Nephron progenitor cell (in vitro differentiated cells): ENCODE measurements around the gene COL28A1.

Experiments
- DNase-seq: peaks from one replicate; pipeline ENCODE4 v3.0.0; 2021
- H3K27ac Mint-ChIP-seq: 2 replicates; pipeline ENCODE4 v1.8.0; 2021; ENCODE audit warnings: mild to moderate bottlenecking, moderate library complexity, mixed read lengths
- H3K27me3 Mint-ChIP-seq: 2 replicates; pipeline ENCODE4 v1.8.0; 2021; ENCODE audit warnings: mild to moderate bottlenecking, low read depth, mixed read lengths; ENCODE audit not compliant: poor library complexity
- H3K36me3 Mint-ChIP-seq: 2 replicates; pipeline ENCODE4 v1.8.0; 2021; ENCODE audit warnings: low read depth, mixed read lengths
- H3K4me1 Mint-ChIP-seq: 2 replicates; pipeline ENCODE4 v1.8.0; 2021; ENCODE audit warnings: mixed read lengths
- H3K4me3 Mint-ChIP-seq: 2 replicates; pipeline ENCODE4 v1.8.0; 2021; ENCODE audit warnings: mild to moderate bottlenecking, moderate library complexity, mixed read lengths
- H3K9me3 Mint-ChIP-seq: 2 replicates; pipeline ENCODE4 v1.8.0; 2021; ENCODE audit warnings: mild to moderate bottlenecking, moderate library complexity, mixed read lengths
- CTCF ChIP-seq: fragments of 200-600 bp; sonication (generic); IDR thresholded peaks from 2 replicates; pipeline ENCODE4 v1.5.0; 2021; ENCODE audit warnings: antibody characterized with exemption

Gene COL28A1

DNA sequence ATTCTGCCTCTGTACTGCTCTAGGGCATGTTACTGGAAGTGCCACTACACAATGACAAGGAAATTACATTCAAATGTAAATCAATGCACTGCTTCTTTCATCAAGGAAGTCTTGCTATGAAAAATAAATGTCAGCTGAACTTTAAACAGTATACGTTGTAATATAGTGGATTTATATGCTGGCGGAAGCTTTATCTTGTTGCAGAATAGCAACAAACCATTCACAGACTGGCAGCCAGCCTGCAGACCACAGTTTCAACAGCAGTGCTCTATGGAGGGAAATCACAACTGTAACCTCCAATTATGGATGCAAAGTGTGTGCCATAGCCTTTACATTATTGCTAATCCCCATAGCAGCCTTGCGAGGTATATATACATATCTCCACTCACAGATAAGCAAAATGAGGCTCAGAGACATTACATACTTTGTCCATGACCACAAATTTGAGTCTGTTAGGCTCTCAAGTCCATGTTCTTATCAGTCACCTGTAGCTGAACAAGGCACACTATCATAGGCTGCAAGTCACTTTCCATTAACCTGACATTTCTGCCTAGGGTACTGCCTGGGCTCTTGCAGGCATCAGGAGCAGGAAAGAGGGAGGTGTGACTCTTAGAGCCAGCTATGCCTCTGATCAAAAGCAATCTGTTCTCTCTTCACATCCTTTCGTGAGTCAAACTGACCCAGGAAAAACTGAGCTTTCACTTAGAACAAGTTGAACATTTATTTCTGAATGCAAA, 22.6 kb downstream of the COL28A1 start:
- Mint-ChIP-seq H3K9me3 (no peaks in the 10 kb centered on the region), H3K4me3 (no peak overlapping the region), H3K27me3 (peaks cover 4% of the 10 kb centered on the region), H3K27ac (no peak overlapping the region), H3K36me3 (no peaks in the 10 kb centered on the region), H3K4me1 (peaks cover 7% of the 10 kb centered on the region)
- DNase-seq = no peak
- no peak for TF ChIP-seq CTCF

DNA sequence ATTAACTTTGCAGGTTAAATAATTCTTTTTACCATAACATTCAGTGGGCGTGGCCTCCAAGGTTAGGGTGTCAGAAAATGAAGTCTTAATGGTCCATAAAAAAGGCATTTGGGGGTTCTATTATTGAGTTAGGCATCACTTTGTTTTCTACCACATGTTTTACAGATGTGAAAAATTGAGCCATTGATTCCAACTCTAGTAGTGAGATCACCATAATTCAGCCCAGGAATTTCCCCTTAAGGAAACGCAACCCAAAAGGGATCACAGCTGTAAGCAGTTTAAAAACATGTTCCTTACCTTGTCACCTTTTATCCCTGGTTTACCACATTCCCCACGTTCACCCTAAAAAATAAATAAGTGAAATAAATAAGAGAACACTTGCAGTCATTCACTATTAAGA, 24.9 kb downstream of the COL28A1 start:
- DNase-seq = no peak
- Mint-ChIP-seq H3K4me3 (no peak overlapping the region), H3K9me3 (no peaks in the 10 kb centered on the region), H3K27me3 (peaks cover 6% of the 10 kb centered on the region), H3K36me3 (no peaks in the 10 kb centered on the region), H3K27ac (no peak overlapping the region), H3K4me1 (peaks cover 9% of the 10 kb centered on the region)
- TF ChIP-seq CTCF = no peak

- no peak for DNase-seq
- no peaks in the 10 kb centered on the region for H3K9me3 Mint-ChIP-seq
- H3K4me3 Mint-ChIP-seq = no peak overlapping the region
Observed at GRCh38 chr7:7505915-7506314, 29.8 kb downstream of the COL28A1 start.

GRCh38 chr7:7504910-7505704, 30.6 kb downstream of the COL28A1 start:
- H3K9me3 Mint-ChIP-seq = no peaks in the 10 kb centered on the region
- H3K4me1 Mint-ChIP-seq = peaks cover 27% of the 10 kb centered on the region
- no peak overlapping the region for H3K4me3 Mint-ChIP-seq
- H3K27me3 Mint-ChIP-seq = peaks cover 3% of the 10 kb centered on the region
- no peak overlapping the region for H3K27ac Mint-ChIP-seq
- DNase-seq = no peak
- H3K36me3 Mint-ChIP-seq = no peaks in the 10 kb centered on the region
- TF ChIP-seq CTCF = no peak

More at GRCh38 chr7:7505915-7506314, 29.8 kb downstream of the COL28A1 start:
- Mint-ChIP-seq H3K4me1 (peaks cover 27% of the 10 kb centered on the region), H3K36me3 (no peaks in the 10 kb centered on the region), H3K27ac (peak overlapping the region; percentile 82), H3K27me3 (peaks cover 3% of the 10 kb centered on the region)
- no peak for TF ChIP-seq CTCF

- H3K27me3 Mint-ChIP-seq = no peaks in the 10 kb centered on the region
- H3K4me1 Mint-ChIP-seq = peaks cover 9% of the 10 kb centered on the region
- DNase-seq = no peak
- no peaks in the 10 kb centered on the region for H3K9me3 Mint-ChIP-seq
- no peaks in the 10 kb centered on the region for H3K36me3 Mint-ChIP-seq
- no peak for TF ChIP-seq CTCF
- no peak overlapping the region for H3K27ac Mint-ChIP-seq
- no peak overlapping the region for H3K4me3 Mint-ChIP-seq
Observed at GRCh38 chr7:7499892-7500291, 35.8 kb downstream of the COL28A1 start.
